GM12892 (cell line): Measurements from ENCODE around the gene ADCY7.

ENCODE experiments used
- POLR2A ChIP-seq: IDR thresholded peaks from 2 replicates; pipeline ENCODE4 v1.6.1; 2011; ENCODE audit warnings: low read depth, low read length, control low read depth
- POLR2AphosphoS5 ChIP-seq: IDR thresholded peaks from 2 replicates; pipeline ENCODE4 v1.6.1; 2011; ENCODE audit warnings: low read depth, low read length, control low read depth

DNA sequence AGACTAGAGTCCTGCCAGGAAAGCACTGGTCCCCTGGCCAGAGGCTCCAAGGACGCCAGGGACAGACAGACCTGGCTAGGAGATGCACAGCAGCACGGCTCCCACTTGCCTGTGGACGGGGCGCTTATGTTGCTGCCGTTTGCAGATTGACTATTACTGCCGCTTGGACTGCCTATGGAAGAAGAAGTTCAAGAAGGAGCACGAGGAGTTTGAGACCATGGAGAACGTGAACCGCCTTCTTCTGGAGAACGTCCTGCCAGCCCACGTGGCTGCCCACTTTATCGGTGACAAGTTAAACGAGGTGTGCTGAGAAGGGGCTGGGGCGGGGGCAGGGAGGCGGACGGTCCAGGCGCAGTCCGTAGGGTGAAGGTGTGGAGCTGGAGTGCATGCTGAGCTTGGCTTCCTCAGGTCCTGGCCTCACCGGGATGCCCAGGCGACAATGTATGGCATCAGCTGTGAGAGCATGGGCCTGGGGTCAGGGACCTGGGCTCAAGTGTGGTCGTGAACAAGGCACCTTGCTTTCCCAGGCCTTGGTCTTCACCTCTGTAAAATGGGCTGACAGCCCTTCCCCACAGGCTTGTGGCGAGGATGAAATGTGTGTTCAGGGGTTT is 45.6 kb downstream of the ADCY7 start:
- TF ChIP-seq POLR2A (no peak), POLR2AphosphoS5 (peak; percentile 54)
